ENCODE data around the gene MAP2K7. TPM values are rescaled to one million over a fixed set of nuclear protein-coding genes. Genes with fewer than 3 reads are reported as not detected.
"Not testable (repeated sequence)": the region's sequence is repeated elsewhere in the genome, so short reads cannot be mapped to it uniquely, and the experiment has no call there.

MAP2K7 gene
- total RNA-seq = 21.5 TPM

DNA sequence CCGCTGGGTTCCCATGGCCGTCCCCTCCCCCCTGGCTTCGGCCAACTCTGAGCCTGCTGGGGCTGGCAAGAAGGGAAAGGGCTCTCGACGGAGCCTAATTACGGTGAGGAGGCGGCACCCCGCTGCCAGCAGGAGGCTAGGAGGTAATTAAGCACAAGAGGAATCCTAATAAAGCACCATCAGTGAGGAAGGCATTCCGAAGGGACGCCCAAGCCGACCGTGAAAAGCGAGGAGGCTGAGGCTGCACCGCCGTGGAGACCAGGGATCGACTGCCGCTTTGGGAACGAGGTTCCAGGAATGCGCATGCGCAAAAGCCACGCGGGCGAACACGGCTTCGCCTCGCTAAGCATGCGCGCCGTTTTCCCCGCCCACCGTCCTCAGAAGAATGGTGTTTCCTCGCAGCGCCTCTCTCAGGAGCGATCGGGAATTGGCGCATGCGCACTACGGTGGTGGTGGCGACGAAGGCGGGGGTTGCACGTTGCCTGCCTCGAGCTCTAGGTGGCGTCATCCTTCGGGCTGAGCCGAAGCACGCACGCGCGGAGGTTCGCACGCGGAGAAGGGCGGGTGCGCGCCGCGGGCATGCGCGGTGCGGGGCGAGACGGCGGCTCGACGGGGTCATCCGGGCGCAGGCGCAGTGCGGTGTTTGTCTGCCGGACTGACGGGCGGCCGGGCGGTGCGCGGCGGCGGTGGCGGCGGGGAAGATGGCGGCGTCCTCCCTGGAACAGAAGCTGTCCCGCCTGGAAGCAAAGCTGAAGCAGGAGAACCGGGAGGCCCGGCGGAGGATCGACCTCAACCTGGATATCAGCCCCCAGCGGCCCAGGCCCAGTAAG lies at the start of gene MAP2K7:
MAP2K7 (plus strand) TSS at position 634 of the 830 bp plus-strand sequence; CDS start at position 702, 68 bp downstream.
- peak; percentile 99 to 100 (median 99) for DNase-seq (ENCODE audit: low read depth in 2 of 3, low spot score in 2 of 3)

GRCh38 chr19:7855426-7856108 lies 48.1 kb upstream of the MAP2K7 start:
- no peak for DNase-seq (ENCODE audit: low read depth in 2 of 3, low spot score in 2 of 3)

DNA sequence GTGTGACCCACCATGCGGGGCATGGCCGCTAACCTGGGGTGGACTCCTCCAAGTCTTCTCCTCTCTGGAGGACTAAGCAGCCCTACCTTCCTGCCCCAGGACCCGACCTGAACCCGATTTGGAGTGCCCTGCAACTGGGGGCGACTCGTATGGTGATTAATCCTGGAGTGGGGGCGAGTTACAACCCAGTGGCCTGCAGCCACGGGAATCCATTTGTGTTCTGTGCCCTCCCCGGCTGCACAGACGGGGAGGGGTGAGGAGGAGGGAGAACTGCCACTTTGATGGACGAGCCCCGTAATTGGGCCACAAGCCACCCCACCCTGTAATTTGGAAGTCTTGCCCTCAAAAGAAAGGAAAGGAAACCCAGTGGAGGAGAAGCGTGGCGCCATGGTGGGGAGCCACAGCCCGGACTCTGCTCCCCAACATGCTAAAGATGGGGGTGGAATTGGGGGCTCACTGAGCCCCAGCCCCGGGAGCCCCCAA lies 47.5 kb upstream of the MAP2K7 start:
- no peak for DNase-seq (ENCODE audit: low read depth in 2 of 3, low spot score in 2 of 3)

DNA sequence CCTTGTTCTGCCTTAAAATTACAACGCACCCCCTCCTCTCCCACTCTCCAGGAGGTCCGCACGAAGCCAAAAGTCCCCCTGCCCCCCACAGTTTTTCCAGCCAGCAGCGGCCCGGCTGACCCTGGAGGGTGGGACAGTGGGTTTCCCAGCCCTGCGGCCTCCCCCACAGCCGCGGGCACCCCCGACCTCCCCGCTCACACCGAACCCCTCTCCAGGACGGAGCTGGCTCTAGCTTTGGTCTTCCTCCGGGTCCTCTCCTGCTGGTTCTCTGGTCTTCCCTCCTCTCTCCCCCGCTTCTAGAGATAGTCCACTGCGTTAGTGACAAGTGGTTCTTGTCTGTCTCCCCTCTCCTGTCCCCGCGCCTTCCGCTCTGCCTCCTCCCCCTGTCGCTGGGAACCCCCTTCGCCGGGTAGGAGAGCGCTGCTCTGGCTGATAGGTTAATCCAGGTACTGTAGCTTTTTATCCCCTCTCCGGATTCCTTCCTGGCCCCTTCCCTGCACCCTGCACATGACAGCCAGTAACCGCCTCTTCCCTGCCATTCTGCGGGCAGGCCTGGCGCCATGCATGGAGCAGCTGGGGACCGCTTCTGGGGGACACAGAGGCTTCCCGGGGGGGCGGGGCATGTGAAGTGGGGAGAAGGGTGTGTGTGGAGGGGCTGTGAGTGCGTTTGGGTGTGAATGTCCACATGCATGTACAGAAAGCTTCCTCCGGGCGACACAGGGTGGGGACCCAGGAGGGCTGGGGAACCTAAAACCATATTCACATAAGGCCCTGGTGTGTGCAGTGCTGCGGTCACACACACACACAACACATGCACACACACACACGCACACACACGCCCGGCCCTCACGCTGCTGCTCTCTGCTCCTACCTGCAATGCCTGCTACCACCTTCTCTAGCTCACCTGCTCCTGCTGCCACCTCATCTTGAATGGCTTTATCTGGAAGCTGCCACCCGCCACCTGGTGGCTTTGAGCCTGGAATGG lies 46.7 kb upstream of the MAP2K7 start:
- DNase-seq (ENCODE audit: low read depth in 2 of 3, low spot score in 2 of 3) = no peak

GRCh38 chr19:7857727-7858108 lies 46.0 kb upstream of the MAP2K7 start:
- no peak for DNase-seq (ENCODE audit: low read depth in 2 of 3, low spot score in 2 of 3)

DNA sequence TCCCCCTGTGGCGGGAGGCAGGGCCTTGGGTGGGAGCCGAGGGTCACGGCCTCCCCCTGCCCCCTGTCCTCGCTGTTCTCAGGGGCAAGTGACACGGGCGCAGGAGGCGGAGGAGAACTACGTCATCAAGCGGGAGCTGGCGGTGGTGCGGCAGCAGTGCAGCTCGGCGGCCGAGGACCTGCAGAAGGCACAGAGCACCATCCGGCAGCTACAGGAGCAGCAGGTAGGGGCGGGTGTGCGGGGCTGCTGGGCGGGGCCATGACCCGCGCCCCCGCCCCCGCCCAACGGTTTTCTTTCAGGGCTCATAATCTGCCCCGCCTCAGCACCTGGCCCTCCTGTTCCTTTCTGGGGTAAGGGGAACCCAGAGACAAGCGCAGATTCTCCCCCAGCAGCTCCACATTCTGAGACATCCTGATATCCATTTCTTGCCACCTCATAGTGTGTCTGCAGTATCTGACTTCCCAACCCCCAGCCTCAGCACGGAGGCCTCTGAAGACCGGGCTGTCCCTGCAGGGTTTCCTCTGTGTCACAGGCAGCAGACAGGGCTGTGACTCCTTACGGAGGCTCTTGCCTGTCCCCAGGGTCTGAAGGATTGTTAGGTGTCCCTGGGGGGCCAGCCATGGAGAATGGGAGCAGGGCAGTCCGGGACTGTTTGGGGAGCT lies 45.4 kb upstream of the MAP2K7 start:
- DNase-seq (ENCODE audit: low read depth in 2 of 3, low spot score in 2 of 3) = peak in 1 of 3 donors; percentile 23

- DNase-seq (ENCODE audit: low read depth in 2 of 3, low spot score in 2 of 3) = not testable (repeated sequence)
These were observed 44.6 kb upstream of the MAP2K7 start for GRCh38 chr19:7859087-7859486.

DNA sequence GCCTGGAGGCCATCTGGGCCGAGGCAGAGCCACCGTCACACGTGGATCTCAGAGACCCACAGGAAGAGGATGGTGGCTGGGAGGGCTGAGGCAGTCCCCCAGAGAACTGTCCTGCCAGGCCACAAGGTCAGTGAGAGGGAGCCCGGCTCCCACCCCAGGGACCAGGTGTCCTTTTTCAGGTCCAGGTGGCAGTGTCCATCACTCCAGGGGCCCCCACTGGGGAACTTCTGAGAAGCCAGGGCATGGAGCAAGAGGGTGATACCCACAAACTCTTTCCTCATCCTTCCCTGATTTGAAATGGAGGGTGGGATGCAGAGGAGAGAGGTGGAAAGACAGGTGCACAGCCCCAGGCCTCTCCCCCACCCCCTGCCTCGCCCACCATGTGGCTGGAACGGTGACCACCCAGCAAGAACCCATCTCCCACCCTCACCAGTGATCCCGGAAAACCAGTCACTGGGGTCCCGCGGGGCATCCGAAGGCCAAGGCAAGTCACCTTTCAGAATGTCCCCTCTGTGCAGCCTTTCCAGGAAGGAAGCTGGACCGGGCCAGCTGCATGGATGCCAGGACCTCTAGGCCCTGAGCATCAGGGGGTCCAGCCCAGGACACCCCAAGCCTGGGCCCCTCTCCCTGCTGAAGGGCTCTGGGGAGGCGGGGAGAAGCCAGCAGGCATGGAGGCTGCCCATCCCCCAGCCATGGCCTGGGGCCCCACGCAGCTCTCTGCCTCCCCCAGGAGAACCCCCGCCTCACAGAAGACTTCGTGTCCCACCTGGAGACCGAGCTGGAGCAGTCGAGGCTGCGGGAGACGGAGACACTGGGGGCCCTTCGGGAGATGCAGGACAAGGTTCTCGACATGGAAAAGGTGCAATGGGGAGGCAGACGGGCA lies 43.6 kb upstream of the MAP2K7 start:
- DNase-seq (ENCODE audit: low read depth in 2 of 3, low spot score in 2 of 3) = no peak

DNA sequence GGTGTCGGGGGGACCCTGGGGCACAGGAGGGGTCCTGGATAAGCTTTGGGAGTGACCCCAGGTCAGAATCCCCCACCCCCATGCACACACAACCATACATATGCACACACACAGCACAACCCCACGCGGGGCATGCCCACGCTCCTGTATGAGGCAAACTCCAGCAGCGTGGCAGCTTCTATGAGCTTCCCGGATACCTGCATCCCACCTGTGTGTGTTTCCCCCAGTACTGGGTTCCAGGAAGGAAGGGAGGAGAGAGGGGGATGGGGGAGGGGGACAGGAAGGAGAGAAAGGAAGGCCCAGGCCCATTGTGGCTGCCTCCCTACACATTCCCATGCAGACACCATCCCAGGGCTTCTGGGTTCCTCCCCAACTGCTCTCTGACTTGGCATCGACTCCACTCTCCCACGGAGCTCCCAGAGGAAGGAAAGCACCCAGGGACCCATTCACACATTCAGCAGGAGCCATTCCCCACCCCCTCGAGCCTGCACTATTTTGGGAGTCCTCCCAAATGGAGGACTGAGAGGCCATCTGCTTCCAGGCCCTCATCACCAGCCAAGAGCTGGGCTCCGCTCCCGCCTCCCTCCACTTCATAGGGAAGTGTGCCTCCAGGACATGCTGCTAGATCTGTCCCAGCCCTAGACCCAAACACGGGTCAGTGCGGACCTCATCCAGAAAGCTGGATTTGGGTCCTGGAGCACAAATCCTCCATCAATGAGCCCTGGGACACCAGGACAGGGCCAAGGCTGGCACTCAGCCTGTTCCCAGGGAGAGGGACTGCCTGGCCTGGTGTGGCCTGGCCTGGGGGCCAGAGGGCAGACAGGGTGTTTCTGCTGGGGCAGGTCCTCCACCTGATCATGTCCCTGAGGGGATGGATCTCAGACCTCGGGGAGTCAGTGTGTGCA lies 42.7 kb upstream of the MAP2K7 start:
- no peak for DNase-seq (ENCODE audit: low read depth in 2 of 3, low spot score in 2 of 3)

DNA sequence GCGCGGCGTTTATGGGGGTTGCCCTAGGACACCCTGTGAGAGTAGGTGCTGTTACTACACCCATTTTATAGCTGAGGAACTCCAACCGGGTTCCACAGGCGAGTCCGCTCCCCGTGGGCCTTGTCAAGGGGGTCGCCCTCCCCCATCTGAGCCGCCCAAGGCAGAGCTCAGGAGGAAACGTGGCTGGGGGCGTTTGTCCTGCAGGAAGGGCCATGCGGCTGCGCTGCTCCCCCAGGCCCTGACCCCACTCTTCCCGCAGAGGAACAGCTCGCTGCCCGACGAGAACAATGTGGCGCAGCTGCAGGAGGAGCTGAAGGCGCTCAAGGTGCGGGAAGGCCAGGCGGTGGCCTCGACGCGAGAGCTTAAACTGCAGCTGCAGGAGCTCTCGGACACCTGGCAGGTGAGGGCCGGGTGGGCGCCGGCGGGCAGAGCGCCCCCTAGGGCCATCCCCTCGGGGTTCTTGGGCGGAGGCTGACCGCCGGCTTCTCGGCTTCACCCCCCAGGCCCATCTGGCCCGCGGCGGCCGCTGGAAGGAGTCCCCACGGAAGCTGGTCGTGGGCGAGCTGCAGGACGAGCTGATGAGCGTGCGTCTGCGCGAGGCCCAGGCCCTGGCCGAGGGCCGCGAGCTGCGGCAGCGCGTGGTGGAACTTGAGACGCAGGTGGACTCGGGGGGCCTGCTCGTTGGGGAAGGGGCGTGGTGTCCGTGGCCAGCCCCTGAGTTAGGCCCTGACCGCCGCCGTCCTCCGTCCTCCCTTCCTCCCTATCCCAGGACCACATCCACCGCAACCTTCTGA lies 41.9 kb upstream of the MAP2K7 start:
- no peak for DNase-seq (ENCODE audit: low read depth in 2 of 3, low spot score in 2 of 3)

DNA sequence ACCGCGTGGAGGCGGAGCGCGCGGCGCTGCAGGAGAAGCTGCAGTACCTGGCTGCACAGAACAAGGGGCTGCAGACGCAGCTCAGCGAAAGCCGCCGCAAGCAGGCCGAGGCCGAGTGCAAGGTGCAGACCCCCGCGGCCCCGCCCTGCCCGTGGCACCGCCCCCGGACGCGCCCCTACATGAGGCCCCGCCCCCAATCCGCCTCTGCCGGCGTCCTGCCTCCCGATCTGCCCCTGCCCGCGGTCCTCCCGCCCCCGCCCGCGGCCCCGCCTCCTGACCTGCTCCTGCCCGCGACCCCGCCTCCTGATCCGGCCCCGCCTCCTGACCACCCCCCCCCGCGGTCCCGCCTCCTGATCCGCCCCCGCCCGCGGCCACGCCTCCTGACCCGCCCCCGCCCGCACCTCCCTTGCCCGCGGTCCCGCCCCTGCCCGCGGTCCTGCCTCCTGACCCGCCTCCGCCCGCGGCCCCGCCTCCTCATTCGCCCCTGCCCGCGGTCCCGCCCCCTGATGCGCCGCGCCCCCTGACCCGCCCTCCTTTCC lies 41.2 kb upstream of the MAP2K7 start:
- peak; percentile 54 to 77 (median 66) for DNase-seq (ENCODE audit: low read depth in 2 of 3, low spot score in 2 of 3)

DNA sequence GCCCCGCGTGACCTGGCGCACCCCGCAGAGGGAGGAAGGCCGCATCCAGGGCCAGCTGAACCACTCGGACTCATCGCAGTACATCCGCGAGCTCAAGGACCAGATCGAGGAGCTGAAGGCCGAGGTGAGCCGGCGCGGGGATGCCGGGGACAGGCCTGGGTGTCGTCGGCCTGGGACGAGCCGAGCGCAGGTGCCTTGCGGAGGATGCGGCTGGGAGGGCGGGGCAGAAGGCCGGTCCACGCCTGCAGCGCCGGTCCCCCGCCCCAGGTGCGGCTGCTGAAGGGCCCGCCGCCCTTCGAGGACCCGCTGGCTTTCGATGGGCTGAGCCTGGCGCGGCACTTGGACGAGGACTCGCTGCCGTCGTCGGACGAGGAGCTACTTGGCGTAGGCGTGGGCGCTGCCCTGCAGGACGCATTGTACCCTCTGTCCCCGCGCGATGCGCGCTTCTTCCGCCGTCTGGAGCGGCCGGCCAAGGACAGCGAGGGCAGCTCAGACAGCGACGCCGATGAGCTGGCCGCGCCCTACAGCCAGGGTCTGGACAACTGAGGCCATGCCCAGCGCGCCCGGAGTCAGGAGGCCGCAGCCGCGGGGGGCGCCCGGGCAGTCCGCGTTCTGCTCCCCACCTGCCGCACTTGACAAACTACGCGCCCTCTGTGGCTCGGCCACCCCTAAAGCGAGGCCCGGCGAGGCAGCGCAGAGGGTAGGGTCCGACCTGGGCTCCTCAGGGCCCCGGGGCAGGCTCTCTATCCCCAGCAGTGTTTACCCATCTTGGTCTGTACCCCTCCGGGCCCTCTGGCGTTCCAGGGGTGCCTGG lies 40.3 kb upstream of the MAP2K7 start:
- no peak for DNase-seq (ENCODE audit: low read depth in 2 of 3, low spot score in 2 of 3)

- no peak for DNase-seq (ENCODE audit: low read depth in 2 of 3, low spot score in 2 of 3)
These were observed 39.5 kb upstream of the MAP2K7 start for GRCh38 chr19:7863971-7864689.

DNA sequence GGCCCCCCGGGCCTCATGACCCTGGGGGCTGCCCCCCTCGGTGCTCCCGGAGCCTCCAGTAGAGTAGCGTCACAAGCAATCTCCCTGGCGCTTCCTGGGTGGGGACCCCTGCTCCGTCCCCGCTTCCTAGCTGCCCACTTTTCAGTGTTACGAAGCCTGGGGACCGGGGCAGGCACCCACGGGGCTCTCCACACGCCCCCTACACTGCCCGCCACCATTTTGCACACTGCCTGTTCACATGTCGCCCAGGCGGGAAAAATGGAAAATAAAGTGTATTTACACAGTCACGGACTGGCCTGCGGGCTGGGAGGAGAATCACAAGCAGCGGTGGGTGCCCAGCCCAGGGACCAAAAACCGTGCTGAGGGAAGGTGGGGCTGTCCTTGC lies 39.0 kb upstream of the MAP2K7 start:
- no peak for DNase-seq (ENCODE audit: low read depth in 2 of 3, low spot score in 2 of 3)

GRCh38 chr19:7865262-7865911 lies 38.3 kb upstream of the MAP2K7 start:
- no peak for DNase-seq (ENCODE audit: low read depth in 2 of 3, low spot score in 2 of 3)

All from hematopoietic multipotent progenitor cell (in vitro differentiated cells).